ENCODE results near the gene ORM2.
A peak's percentile ranks its signal among the peaks of the same experiment; 100 is the strongest.

ORM2 gene

DNA sequence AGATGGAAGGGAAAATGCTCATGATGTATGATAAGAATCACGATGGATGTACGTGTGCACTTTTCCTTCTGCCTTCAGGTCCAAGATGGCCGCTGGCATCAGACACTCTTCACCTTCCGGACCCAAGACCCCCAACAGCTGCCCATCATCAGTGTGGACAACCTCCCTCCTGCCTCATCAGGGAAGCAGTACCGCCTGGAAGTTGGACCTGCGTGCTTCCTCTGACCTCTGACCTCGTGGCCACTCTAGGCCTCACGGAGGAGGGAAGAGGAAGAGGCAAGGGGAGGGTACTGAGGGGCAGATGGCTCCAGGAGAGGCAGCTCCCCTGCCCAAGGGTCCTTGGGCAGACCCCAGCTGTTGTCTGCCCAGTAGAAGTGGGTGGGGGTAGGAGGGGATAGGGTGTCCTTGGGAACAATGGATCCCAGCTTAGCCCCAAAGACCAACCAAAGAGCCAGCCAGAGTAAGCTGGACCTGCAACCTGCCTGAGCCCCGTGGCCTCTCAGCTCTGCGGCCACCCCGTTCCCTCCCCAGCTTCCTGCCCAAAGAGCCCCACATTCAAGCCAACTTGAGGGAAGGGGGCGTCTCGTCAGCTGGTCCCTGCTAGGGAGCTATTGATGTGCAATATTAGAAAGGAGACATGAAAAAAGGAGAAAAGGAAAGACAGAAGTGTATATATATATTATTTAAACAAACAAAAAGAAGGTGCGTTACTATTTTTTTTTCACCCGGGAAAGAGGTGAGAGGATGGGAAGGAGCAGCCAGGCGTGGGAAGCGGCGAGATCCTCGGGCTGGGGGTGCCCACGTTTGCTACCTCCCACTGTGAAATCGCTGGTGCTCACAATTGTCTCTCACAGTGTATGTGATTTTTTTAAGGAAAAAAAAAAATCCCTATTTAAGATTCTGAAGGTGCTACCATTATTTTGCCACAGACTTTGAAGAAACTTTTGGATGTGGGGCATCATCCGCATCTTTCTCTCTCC, 18.9 kb upstream of the ORM2 start:
- TF ChIP-seq, protein P1, sequence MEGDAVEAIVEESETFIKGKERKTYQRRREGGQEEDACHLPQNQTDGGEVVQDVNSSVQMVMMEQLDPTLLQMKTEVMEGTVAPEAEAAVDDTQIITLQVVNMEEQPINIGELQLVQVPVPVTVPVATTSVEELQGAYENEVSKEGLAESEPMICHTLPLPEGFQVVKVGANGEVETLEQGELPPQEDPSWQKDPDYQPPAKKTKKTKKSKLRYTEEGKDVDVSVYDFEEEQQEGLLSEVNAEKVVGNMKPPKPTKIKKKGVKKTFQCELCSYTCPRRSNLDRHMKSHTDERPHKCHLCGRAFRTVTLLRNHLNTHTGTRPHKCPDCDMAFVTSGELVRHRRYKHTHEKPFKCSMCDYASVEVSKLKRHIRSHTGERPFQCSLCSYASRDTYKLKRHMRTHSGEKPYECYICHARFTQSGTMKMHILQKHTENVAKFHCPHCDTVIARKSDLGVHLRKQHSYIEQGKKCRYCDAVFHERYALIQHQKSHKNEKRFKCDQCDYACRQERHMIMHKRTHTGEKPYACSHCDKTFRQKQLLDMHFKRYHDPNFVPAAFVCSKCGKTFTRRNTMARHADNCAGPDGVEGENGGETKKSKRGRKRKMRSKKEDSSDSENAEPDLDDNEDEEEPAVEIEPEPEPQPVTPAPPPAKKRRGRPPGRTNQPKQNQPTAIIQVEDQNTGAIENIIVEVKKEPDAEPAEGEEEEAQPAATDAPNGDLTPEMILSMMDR (IDR thresholded peaks at IDR 0.05; ENCODE audit: low read depth, low read length) = no peak
- no peak overlapping the region for H3K4me3 ChIP-seq (ENCODE audit: low read depth, low read length)
- no peaks in the 10 kb centered on the region for H3K27me3 ChIP-seq (ENCODE audit: insufficient read depth, low read depth, severe bottlenecking)
- H3K27ac ChIP-seq = no peak overlapping the region
- peak; percentile 6 for DNase-seq
- H3K9me3 ChIP-seq (ENCODE audit: severe bottlenecking) = peaks cover 5% of the 10 kb centered on the region
- peaks cover 51% of the 10 kb centered on the region for H3K36me3 ChIP-seq

DNA sequence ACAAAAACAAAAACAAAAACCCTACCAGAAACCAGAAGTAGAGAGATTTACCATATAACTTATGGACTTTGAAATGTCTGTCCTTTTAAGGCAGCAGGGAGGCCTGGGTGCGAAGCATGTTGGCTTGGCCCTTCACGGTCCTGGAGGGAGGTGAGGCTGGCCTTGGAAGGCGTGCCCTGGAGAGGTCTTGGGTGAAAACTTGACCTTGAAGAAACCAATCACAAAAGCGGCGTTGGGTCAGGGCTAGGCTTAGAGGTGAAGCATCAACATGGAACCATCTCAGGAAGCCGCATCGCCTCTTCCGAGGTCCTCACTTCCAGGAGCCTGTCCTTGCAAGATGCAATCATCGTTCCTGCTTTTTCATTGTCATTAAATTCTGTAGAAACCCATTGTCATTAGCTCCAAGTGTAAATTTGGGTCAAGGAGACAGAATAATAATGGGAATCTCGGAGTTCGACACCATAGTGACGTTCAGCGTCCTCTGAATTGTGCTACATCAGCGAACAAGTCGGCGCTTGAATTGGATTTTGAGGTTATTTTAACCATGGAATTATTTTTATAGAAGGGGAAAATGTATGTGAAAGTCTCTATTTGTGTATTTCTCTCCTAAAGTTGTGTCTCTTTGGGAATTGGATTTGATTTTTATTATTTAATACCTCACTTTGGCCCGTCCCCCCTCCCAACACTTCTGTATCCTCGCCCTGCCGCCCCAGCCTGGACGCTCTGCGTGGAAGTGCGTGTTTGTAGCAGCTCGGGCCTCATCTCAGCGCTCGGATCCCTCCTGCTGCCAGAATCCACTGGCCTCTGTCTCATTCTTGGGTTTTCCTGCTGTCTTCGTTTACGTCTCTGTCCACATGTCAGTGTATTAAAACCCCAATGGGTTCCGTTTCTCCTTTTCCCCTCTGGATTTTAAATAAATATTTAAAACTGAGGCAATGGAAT, 17.8 kb upstream of the ORM2 start:
- TF ChIP-seq, protein P1 (IDR thresholded peaks at IDR 0.05; ENCODE audit: low read depth, low read length) = no peak
- Histone ChIP-seq H3K27ac (no peak overlapping the region), H3K4me3 (ENCODE audit: low read depth, low read length) (no peak overlapping the region), H3K9me3 (ENCODE audit: severe bottlenecking) (peaks cover 5% of the 10 kb centered on the region), H3K27me3 (ENCODE audit: insufficient read depth, low read depth, severe bottlenecking) (no peaks in the 10 kb centered on the region), H3K36me3 (peaks cover 44% of the 10 kb centered on the region)
- peak; percentile 8 for DNase-seq

DNA sequence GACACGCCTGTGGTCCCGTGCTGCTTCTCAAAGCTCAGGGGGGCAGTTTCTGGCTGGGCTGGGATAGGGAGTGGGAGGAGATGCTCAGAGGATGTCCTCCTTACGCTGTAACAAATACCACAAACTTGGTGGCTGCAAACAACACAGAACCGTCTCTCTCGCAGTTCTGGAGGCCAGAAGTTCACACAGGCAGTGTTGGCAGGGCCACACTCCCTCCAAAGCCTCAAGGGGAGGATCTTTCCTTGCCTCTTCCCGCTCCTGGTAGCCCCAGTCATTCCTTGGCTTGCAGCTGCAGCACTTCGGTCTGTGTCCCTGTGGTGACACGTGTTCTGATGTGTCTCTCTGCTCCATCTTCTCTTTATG, 17.2 kb upstream of the ORM2 start:
- TF ChIP-seq, protein P1 (IDR thresholded peaks at IDR 0.05; ENCODE audit: low read depth, low read length) = no peak
- Histone ChIP-seq H3K27me3 (ENCODE audit: insufficient read depth, low read depth, severe bottlenecking) (no peaks in the 10 kb centered on the region), H3K27ac (no peak overlapping the region), H3K36me3 (peaks cover 37% of the 10 kb centered on the region), H3K9me3 (ENCODE audit: severe bottlenecking) (peaks cover 5% of the 10 kb centered on the region), H3K4me3 (ENCODE audit: low read depth, low read length) (no peak overlapping the region)
- peak; percentile 4 for DNase-seq

DNA sequence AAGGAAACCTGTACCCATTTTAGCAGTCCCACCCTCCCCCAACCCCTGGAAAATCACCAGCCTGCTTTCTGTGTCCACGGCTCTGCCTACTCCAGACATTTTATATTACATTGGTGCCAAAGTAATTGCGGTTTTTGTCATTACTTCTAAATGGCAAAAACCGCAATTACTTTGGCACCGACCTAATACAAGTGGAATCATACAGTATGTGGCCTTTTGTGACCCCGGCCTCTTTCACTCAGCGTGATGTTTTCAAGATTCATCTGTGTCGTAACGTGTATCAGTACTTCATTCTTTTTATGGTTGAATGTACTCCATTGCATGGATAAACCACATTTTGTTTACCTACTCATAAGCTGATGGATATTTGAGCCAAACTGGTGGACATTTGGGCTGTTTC, 16.5 kb upstream of the ORM2 start:
- DNase-seq = no peak
- TF ChIP-seq, protein P1 (IDR thresholded peaks at IDR 0.05; ENCODE audit: low read depth, low read length) = no peak
- Histone ChIP-seq H3K9me3 (ENCODE audit: severe bottlenecking) (peaks cover 5% of the 10 kb centered on the region), H3K27me3 (ENCODE audit: insufficient read depth, low read depth, severe bottlenecking) (no peaks in the 10 kb centered on the region), H3K4me3 (ENCODE audit: low read depth, low read length) (no peak overlapping the region), H3K27ac (no peak overlapping the region), H3K36me3 (peaks cover 30% of the 10 kb centered on the region)

DNA sequence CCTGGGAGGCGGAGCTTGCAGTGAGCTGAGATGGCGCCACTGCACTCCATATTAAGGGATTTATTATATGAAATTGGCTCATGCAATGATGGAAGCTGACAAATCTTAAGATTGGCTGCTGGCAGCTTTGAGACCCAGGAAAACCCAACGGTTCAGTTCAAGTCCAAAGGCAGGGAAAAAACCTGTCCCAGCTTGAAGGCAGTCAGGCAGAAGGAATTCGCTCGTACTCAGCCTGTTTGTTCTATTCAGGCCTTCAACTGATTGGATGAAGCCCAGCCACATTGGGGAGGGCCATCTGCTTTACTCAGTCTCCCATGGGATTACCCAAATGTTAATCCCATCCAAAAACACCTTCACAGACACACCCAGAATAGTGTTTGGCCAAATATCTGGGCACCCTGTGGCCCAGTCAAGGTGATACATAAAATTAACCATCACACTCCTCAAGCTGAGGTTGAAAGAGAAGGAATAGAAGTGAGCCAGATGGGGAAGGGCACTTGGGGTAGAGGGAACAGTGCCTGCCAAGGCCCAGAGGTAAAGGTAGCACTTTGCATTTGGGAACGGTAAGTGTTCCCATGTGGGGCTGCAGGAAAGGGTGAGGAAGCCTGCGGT, 15.3 kb upstream of the ORM2 start:
- Histone ChIP-seq H3K4me3 (ENCODE audit: low read depth, low read length) (no peak overlapping the region), H3K27ac (no peak overlapping the region), H3K9me3 (ENCODE audit: severe bottlenecking) (peaks cover 5% of the 10 kb centered on the region), H3K27me3 (ENCODE audit: insufficient read depth, low read depth, severe bottlenecking) (no peaks in the 10 kb centered on the region), H3K36me3 (peaks cover 19% of the 10 kb centered on the region)
- peak; percentile 5 for DNase-seq
- TF ChIP-seq, protein P1 (IDR thresholded peaks at IDR 0.05; ENCODE audit: low read depth, low read length) = no peak
